HL-60 (cell line): Measurements from ENCODE around the gene JKAMP.

Source experiments
- DNase-seq, 2 experiments: peaks; one replicate each; pipeline ENCODE4 v3.0.0-alpha.2; 2010 to 2020; ENCODE audit warnings: low read depth in 1 of 2, low spot score in 1 of 2
- H3K27ac ChIP-seq: fragments of 250-450 bp; sonication (Bioruptor Pico); replicated peaks from 2 replicates; pipeline ENCODE4 v1.5.1; 2020; ENCODE audit warnings: mild to moderate bottlenecking, moderate library complexity
- H3K27me3 ChIP-seq: fragments of 250-450 bp; sonication (Bioruptor Pico); 2 replicates; pipeline ENCODE4 v1.5.1; 2021; ENCODE audit warnings: mild to moderate bottlenecking, moderate library complexity; ENCODE audit not compliant: insufficient read depth, poor library complexity, severe bottlenecking
- H3K4me3 ChIP-seq: replicated peaks from 2 replicates; pipeline ENCODE4 v1.5.1; 2011; ENCODE audit warnings: mild to moderate bottlenecking, control low read depth, low read length; ENCODE audit not compliant: insufficient read depth
- GABPA ChIP-seq: IDR thresholded peaks from 2 replicates; pipeline ENCODE4 v1.6.1; 2012; ENCODE audit warnings: low read depth
- POLR2AphosphoS5 ChIP-seq: IDR thresholded peaks from 2 replicates; pipeline ENCODE4 v1.6.1; 2012; ENCODE audit warnings: low read depth
- SPI1 ChIP-seq: IDR thresholded peaks from 2 replicates; pipeline ENCODE4 v1.6.1; 2012; ENCODE audit warnings: low read depth, mild to moderate bottlenecking, borderline replicate concordance
- TF ChIP-seq, protein P1 (sequence below): IDR thresholded peaks from 2 replicates; pipeline ENCODE4 v1.6.1; 2012; ENCODE audit warnings: low read depth; ENCODE audit not compliant: insufficient replicate concordance
- TF ChIP-seq, protein P2 (sequence below): IDR thresholded peaks from one replicate; pipeline ENCODE4 v1.5.1; 2011; ENCODE audit warnings: low read length, control low read depth, inconsistent platforms; ENCODE audit not compliant: insufficient read depth

JKAMP gene

DNA sequence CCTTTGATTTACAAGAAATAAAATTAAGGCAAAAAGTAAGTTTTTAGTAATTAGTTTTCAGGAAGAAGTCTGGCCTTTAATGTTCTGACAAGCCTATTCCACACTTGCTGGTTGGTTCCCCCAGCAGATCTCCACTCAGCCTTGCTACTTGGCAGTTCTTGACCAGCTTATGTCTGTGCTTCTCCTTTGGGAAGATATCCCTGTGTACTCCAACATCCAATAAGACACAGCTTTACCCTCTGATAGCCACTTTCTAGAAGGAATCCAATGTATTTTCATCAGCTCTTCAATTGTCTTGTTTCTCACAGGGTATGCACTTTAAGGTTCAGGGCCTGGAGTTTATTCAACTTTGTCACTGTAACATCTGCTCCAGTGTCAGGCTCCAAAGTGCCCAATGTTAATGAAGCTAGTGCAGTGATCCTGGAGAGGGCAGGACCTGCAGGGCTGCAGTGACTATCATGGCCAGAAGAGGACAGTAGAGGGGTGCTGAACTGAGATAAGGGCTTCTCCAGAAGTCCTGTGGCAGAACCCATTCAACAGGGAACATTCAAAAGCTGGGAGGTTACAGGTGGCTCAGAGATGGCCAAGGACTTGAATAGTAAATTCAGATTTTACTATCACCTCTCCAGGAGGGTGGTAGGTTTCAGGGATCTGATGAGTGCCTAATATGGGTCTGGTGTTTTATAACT lies 22.9 kb downstream of the JKAMP start:
- DNase-seq, result peak; percentile 17 to 68
- H3K27ac ChIP-seq, result no peak overlapping the region
- TF ChIP-seq SPI1 (no peak), GABPA (no peak), POLR2AphosphoS5 (no peak)
- TF ChIP-seq, protein P1, sequence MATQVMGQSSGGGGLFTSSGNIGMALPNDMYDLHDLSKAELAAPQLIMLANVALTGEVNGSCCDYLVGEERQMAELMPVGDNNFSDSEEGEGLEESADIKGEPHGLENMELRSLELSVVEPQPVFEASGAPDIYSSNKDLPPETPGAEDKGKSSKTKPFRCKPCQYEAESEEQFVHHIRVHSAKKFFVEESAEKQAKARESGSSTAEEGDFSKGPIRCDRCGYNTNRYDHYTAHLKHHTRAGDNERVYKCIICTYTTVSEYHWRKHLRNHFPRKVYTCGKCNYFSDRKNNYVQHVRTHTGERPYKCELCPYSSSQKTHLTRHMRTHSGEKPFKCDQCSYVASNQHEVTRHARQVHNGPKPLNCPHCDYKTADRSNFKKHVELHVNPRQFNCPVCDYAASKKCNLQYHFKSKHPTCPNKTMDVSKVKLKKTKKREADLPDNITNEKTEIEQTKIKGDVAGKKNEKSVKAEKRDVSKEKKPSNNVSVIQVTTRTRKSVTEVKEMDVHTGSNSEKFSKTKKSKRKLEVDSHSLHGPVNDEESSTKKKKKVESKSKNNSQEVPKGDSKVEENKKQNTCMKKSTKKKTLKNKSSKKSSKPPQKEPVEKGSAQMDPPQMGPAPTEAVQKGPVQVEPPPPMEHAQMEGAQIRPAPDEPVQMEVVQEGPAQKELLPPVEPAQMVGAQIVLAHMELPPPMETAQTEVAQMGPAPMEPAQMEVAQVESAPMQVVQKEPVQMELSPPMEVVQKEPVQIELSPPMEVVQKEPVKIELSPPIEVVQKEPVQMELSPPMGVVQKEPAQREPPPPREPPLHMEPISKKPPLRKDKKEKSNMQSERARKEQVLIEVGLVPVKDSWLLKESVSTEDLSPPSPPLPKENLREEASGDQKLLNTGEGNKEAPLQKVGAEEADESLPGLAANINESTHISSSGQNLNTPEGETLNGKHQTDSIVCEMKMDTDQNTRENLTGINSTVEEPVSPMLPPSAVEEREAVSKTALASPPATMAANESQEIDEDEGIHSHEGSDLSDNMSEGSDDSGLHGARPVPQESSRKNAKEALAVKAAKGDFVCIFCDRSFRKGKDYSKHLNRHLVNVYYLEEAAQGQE, result no peak
- TF ChIP-seq, protein P2, sequence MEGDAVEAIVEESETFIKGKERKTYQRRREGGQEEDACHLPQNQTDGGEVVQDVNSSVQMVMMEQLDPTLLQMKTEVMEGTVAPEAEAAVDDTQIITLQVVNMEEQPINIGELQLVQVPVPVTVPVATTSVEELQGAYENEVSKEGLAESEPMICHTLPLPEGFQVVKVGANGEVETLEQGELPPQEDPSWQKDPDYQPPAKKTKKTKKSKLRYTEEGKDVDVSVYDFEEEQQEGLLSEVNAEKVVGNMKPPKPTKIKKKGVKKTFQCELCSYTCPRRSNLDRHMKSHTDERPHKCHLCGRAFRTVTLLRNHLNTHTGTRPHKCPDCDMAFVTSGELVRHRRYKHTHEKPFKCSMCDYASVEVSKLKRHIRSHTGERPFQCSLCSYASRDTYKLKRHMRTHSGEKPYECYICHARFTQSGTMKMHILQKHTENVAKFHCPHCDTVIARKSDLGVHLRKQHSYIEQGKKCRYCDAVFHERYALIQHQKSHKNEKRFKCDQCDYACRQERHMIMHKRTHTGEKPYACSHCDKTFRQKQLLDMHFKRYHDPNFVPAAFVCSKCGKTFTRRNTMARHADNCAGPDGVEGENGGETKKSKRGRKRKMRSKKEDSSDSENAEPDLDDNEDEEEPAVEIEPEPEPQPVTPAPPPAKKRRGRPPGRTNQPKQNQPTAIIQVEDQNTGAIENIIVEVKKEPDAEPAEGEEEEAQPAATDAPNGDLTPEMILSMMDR, result peak; percentile 98
- peaks cover 2% of the 10 kb centered on the region for H3K27me3 ChIP-seq
- no peak overlapping the region for H3K4me3 ChIP-seq

DNA sequence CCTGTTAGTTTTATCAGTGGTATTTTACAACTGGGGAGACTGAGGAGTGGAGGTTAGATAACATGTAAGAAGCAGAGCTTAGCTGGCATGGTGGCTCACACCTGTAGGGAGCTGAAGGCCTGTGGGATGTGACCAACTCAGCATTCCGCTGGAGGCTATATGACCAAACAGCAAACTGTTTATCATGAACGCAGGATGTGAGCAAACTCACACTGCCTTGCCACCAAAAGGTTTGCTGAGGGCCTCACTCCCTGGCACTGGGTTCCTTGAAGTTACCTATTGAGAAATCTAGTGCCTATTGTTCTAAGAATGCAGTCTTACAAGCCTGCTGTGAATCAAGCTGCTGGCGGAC lies 23.4 kb downstream of the JKAMP start:
- Histone ChIP-seq H3K4me3 (no peak overlapping the region), H3K27ac (no peak overlapping the region), H3K27me3 (peaks cover 2% of the 10 kb centered on the region)
- no peak for DNase-seq
- no peak for TF ChIP-seq POLR2AphosphoS5
- TF ChIP-seq, protein P1, result no peak
- TF ChIP-seq, protein P2, result no peak
- no peak for TF ChIP-seq SPI1
- TF ChIP-seq GABPA, result no peak

DNA sequence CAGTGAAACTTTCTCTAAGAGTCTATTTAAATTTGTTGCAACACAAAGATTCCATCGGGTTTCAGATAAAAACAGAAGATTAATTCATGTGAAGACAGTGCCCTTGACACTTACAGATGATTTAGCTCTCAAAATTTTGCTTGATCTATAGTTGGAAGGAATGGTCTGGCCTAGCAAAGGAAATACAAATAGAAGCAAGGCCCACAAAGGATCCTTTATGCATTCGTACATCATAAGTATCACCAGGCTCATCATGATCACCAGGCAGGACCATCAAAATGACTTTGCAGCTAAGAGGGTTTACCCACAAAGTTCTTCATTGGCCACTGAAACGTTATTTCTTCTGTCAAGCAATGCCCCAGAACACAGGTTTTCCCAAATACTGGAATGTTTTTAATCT lies 24.8 kb downstream of the JKAMP start:
- DNase-seq, result no peak
- H3K4me3 ChIP-seq, result no peak overlapping the region
- H3K27ac ChIP-seq, result no peak overlapping the region
- TF ChIP-seq, protein P1, result no peak
- TF ChIP-seq, protein P2, result no peak
- TF ChIP-seq GABPA (no peak), SPI1 (no peak), POLR2AphosphoS5 (no peak)
- peaks cover 2% of the 10 kb centered on the region for H3K27me3 ChIP-seq
